Left lung (tissue), 10 donors: ENCODE measurements around the gene RNF4. TPM values are rescaled to one million over a fixed set of nuclear protein-coding genes. Genes with fewer than 3 reads are reported as not detected.

Experiments
- ATAC-seq: fragments of 200-7000 bp; cut with Tn5 transposase; one replicate; pipeline ENCODE4 v1.9.1; 2020; ENCODE audit warnings: moderate library complexity
- DNase-seq, 4 donors: peaks; one replicate each; pipeline ENCODE4 v3.0.0-alpha.2; 2013 to 2020
- H3K27ac ChIP-seq, 2 donors: fragments of 200-600 bp; sonication (generic) in 1 of 2; one replicate each; pipeline versions ENCODE4 v1.5.0 to v1.8.0; 2020 to 2021
- H3K27me3 ChIP-seq, 2 donors: fragments of 200-600 bp; sonication (generic) in 1 of 2; one replicate each; pipeline versions ENCODE4 v1.5.0 to v1.8.0; 2020 to 2021
- H3K36me3 ChIP-seq, 2 donors: fragments of 200-600 bp; sonication (generic) in 1 of 2; one replicate each; pipeline versions ENCODE4 v1.5.0 to v1.8.0; 2020 to 2021
- H3K4me1 ChIP-seq, 2 donors: fragments of 200-600 bp; one replicate each; pipeline ENCODE4 v1.8.0; 2021
- H3K4me3 ChIP-seq, 2 donors: fragments of 200-600 bp; sonication (generic) in 1 of 2; one replicate each; pipeline versions ENCODE4 v1.5.0 to v1.8.0; 2020 to 2021; ENCODE audit warnings: mild to moderate bottlenecking in 1 of 2
- H3K9me3 ChIP-seq, 2 donors: fragments of 200-600 bp; sonication (generic) in 1 of 2; one replicate each; pipeline versions ENCODE4 v1.5.0 to v1.8.0; 2020 to 2021
- intact Hi-C, 2 donors: fragments of 100-400 bp; cut with DNase I; formaldehyde crosslinking; loops; one replicate each; pipeline versions ENCODE4 v1.11.2 to v1.14.2; 2022
- polyA plus RNA-seq, 6 donors: library from polyadenylated mRNA; unstranded; fragments of 120-200 nt; gene quantifications; one replicate each; pipeline ENCODE4 v1.2.1, GENCODE V29; 2013; ENCODE audit not compliant: insufficient read length in 6 of 6
- total RNA-seq, 2 donors: library from RNA; stranded (reverse); fragmentation: NEBNext Ultra II Directional; extraction: Animal tissue kit (Norgen Biotek cat#: 25700); gene quantifications; one replicate each; pipeline ENCODE4 v1.2.1, GENCODE V29; 2021
- TF ChIP-seq, protein P1 (sequence below), 2 donors: fragments of 200-600 bp; sonication (generic) in 1 of 2; IDR thresholded peaks; one replicate each; pipeline versions ENCODE4 v1.5.0 to v1.8.0; 2021; ENCODE audit warnings: antibody characterized with exemption in 2 of 2
- donor health status: DM: no; HTN: yes; CAD: no.
- donor health status: DM: no; HTN: no; CAD: no.

The RNF4 gene
- total and polyA plus RNA-seq, 8 donors, result 42.2 to 68.4 (median 62.7) TPM

GRCh38 chr4:2423695-2424094, 45.2 kb upstream of the RNF4 start:
- DNase-seq, result no peak
- no peaks in the 10 kb centered on the region for H3K9me3 ChIP-seq
- TF ChIP-seq, protein P1, sequence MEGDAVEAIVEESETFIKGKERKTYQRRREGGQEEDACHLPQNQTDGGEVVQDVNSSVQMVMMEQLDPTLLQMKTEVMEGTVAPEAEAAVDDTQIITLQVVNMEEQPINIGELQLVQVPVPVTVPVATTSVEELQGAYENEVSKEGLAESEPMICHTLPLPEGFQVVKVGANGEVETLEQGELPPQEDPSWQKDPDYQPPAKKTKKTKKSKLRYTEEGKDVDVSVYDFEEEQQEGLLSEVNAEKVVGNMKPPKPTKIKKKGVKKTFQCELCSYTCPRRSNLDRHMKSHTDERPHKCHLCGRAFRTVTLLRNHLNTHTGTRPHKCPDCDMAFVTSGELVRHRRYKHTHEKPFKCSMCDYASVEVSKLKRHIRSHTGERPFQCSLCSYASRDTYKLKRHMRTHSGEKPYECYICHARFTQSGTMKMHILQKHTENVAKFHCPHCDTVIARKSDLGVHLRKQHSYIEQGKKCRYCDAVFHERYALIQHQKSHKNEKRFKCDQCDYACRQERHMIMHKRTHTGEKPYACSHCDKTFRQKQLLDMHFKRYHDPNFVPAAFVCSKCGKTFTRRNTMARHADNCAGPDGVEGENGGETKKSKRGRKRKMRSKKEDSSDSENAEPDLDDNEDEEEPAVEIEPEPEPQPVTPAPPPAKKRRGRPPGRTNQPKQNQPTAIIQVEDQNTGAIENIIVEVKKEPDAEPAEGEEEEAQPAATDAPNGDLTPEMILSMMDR (IDR thresholded peaks at IDR 0.05), result no peak
- no peak for ATAC-seq
- H3K36me3 ChIP-seq, result no peaks in the 10 kb centered on the region
- H3K4me1 ChIP-seq, result peaks cover 7 to 9% of the 10 kb centered on the region in 2 donors
- H3K27ac ChIP-seq, result no peak overlapping the region
- H3K27me3 ChIP-seq, result peaks cover 7 to 44% of the 10 kb centered on the region in 2 donors
- intact Hi-C loops, result no loop called here
- H3K4me3 ChIP-seq, result no peak overlapping the region

- Histone ChIP-seq H3K27ac (no peak overlapping the region), H3K27me3 (peaks cover 4 to 36% of the 10 kb centered on the region in 2 donors), H3K4me1 (peaks cover under 1 to 1% of the 10 kb centered on the region in 2 donors), H3K4me3 (no peak overlapping the region), H3K9me3 (no peaks in the 10 kb centered on the region), H3K36me3 (no peaks in the 10 kb centered on the region)
- TF ChIP-seq, protein P1 (IDR thresholded peaks at IDR 0.05), result no peak
- no peak for ATAC-seq
- intact Hi-C loops, result no loop called here
- DNase-seq, result no peak
Observed at GRCh38 chr4:2424581-2424980, 44.3 kb upstream of the RNF4 start.

DNA sequence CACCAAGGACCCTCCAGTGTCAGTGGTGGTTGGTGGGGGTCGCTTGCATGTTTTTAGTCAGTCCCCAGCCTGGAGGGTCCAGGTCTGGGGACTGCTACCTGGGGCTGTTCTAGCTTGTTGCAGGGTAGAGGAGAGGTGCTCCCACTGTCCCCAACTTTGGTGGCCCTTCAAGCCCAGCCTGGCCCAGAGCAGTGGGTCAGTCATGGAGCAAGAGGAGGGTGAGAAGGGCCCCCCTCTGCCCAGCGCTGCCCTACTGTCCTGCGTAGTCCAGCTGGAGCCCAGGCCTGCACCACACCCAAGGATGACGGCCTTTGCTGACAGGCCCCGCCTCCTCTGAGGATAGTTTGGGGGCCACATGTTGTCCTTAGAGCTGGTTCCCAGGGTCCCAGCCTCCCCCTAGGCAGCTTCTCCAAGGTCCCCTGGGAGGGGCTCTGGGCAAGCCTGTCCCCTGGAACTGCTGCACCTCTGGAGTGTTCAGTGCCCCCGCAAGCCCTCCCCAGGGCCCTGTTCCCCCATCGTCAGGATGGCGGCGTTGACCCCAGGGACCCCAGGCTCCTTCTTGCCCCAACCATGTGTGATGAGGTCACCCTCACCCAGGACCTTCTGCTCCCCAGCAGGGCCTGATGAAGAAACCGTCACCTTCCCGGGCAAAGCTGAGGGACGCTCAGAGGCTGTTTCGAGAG, 43.4 kb upstream of the RNF4 start:
- TF ChIP-seq, protein P1 (IDR thresholded peaks at IDR 0.05), result no peak
- Histone ChIP-seq H3K4me3 (no peak overlapping the region), H3K27ac (no peak overlapping the region), H3K27me3 (peaks cover 0 to 26% of the 10 kb centered on the region in 2 donors), H3K9me3 (no peaks in the 10 kb centered on the region), H3K36me3 (no peaks in the 10 kb centered on the region), H3K4me1 (no peaks in the 10 kb centered on the region)
- intact Hi-C loops, result no loop called here
- ATAC-seq (no peak), DNase-seq (no peak)

DNA sequence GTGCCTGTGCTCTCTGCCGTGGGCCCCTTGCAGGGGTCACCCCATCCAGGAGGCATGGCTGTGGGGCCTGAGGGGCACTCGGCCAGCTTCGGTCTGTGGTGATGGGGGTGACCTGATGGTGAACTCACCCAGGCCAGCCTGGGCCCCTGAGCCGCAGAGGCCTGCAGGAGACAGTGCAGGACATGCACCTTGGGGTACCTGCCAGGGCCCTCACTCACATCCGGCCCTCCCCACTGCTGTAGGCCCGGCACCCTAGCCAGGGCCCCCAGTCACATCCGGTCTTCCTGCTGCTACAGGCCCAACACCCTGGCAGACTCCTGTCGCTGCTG, 42.9 kb upstream of the RNF4 start:
- H3K27me3 ChIP-seq, result peaks cover 0 to 21% of the 10 kb centered on the region in 2 donors
- intact Hi-C loops, result no loop called here
- H3K36me3 ChIP-seq, result no peaks in the 10 kb centered on the region
- no peak overlapping the region for H3K27ac ChIP-seq
- H3K4me1 ChIP-seq, result no peaks in the 10 kb centered on the region
- no peaks in the 10 kb centered on the region for H3K9me3 ChIP-seq
- peak in 1 of 4 donors; percentile 62 for DNase-seq
- ATAC-seq, result no peak
- TF ChIP-seq, protein P1 (IDR thresholded peaks at IDR 0.05), result no peak
- no peak overlapping the region for H3K4me3 ChIP-seq

DNA sequence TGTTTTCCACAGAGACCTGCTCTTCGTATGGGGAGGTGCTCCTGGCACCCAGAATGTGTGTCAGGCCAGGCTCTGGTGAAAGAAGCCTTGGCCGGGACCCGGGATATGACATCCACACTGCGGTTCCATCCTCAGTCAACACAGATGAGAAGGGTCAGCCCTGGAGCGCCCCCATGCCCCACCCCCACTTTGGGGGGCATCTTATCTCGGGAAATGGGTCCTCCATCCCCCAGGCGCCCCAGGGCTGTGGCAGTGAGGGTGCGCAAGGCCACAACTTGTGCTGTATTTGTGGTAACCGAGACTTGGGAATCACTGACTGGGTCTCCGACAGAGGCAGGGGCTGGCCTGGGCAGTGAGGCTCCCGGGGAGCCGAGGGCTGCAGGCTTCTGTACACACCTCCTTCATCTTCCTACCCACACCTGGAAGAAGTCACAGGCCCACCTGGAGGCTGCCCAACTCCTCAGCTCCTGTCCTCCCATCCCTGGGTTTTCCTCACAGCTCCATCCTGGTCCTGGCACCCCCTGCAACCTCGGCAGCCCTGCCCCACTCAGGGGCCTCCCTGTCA, 42.1 kb upstream of the RNF4 start:
- Histone ChIP-seq H3K4me3 (no peak overlapping the region), H3K27me3 (peaks cover 0 to 14% of the 10 kb centered on the region in 2 donors), H3K4me1 (no peaks in the 10 kb centered on the region), H3K27ac (no peak overlapping the region), H3K36me3 (no peaks in the 10 kb centered on the region), H3K9me3 (no peaks in the 10 kb centered on the region)
- DNase-seq, result peak in 1 of 4 donors; percentile 58
- ATAC-seq, result no peak
- intact Hi-C loops, result no loop called here
- TF ChIP-seq, protein P1 (IDR thresholded peaks at IDR 0.05), result no peak
